22Rv1 (cell line): ENCODE measurements around the gene SFSWAP.

Experiments used
- H3K27ac ChIP-seq: fragments of 450-650 bp; 2 replicates; pipeline ENCODE4 v1.5.1; 2017
- CTCF ChIP-seq: fragments of 450-650 bp; IDR thresholded peaks from 2 replicates; pipeline ENCODE4 v1.5.1; 2017; ENCODE audit warnings: mild to moderate bottlenecking
- ZFX ChIP-seq: fragments of 450-650 bp; IDR thresholded peaks from 2 replicates; pipeline ENCODE4 v1.6.1; 2017; ENCODE audit warnings: antibody characterized with exemption, borderline replicate concordance

Gene SFSWAP

GRCh38 chr12:131734336-131735152, 23.7 kb downstream of the SFSWAP start:
- H3K27ac ChIP-seq, result no peak overlapping the region
- TF ChIP-seq ZFX (no peak), CTCF (no peak)

GRCh38 chr12:131735153-131735456, 24.2 kb downstream of the SFSWAP start:
- no peak overlapping the region for H3K27ac ChIP-seq
- TF ChIP-seq ZFX, result no peak
- TF ChIP-seq CTCF, result no peak

- TF ChIP-seq ZFX (no peak), CTCF (no peak)
- H3K27ac ChIP-seq, result no peak overlapping the region
These were observed 24.9 kb downstream of the SFSWAP start for GRCh38 chr12:131735476-131736445.

- no peak overlapping the region for H3K27ac ChIP-seq
- TF ChIP-seq ZFX (no peak), CTCF (no peak)
These were observed 25.7 kb downstream of the SFSWAP start for GRCh38 chr12:131736446-131737149.

GRCh38 chr12:131737150-131737827, 26.4 kb downstream of the SFSWAP start:
- no peak overlapping the region for H3K27ac ChIP-seq
- TF ChIP-seq ZFX (no peak), CTCF (no peak)

- TF ChIP-seq CTCF, result no peak
- no peak for TF ChIP-seq ZFX
- no peak overlapping the region for H3K27ac ChIP-seq
These were observed 27.3 kb downstream of the SFSWAP start for GRCh38 chr12:131738196-131738595.
